HCT116 (cell line): ENCODE data around the gene AUTS2. TPM values are rescaled to one million over a fixed set of nuclear protein-coding genes. Genes with fewer than 3 reads are reported as not detected.

ENCODE experiments used
- ATAC-seq: fragments of 200-7000 bp; cut with Tn5 transposase; 2 replicates; pipeline ENCODE4 v1.9.1; 2020; ENCODE audit warnings: mild to moderate bottlenecking, moderate library complexity
- BruUV-seq: library from RNA; stranded (reverse); fragments of 400-500 nt; replicated peaks from 2 replicates; lab custom pipeline; 2021; lab: Mats Ljungman, UMichigan
- CTCF ChIA-PET: fragments of 300-600 bp; sonication (Branson Sonifier 250); formaldehyde crosslinking; loops from one replicate; lab custom pipeline; 2021; ENCODE audit warnings: antibody characterized with exemption; lab: Charles Lee
- POLR2A ChIA-PET: fragments of 300-600, 350-600 bp; sonication (Branson Sonifier 250); formaldehyde crosslinking; loops from one replicate; lab custom pipeline; 2021; ENCODE audit warnings: antibody characterized with exemption; lab: Charles Lee
- RAD21 ChIA-PET, 2 experiments: fragments of 300-600 bp; sonication (Branson Sonifier 250); formaldehyde crosslinking; loops; one replicate each; lab custom pipeline; 2023; ENCODE audit warnings: low total read pairs in 2 of 2; ENCODE audit not compliant: uncharacterized antibody in 2 of 2, unreplicated experiment in 2 of 2, low non-redundant PET in 1 of 2; lab: Charles Lee
- DNase-seq: peaks from one replicate; pipeline ENCODE4 v3.0.0-alpha.2; 2010; ENCODE audit warnings: low read depth, low spot score
- H2AFZ ChIP-seq: fragments of 200-600 bp; shearing (Covaris generic), sonication (generic); 2 replicates; pipeline ENCODE4 v1.6.1; 2017; ENCODE audit warnings: low read depth, mixed run types, mixed read lengths, antibody characterized with exemption, low read length; ENCODE audit not compliant: poor library complexity, severe bottlenecking
- H3K27ac ChIP-seq: 2 replicates; pipeline ENCODE4 v1.5.1; 2012; ENCODE audit warnings: low read depth, low read length
- H3K27me3 ChIP-seq: fragments of 200-600 bp; sonication (generic); 2 replicates; pipeline ENCODE4 v1.6.1; 2016; ENCODE audit warnings: mixed run types, low read length, mixed read lengths; ENCODE audit not compliant: insufficient read depth
- H3K36me3 ChIP-seq, 2 experiments: fragments of 200-500 bp in 1 of 2; fragments of 200-600 bp in 1 of 2; sonication (Bioruptor generic) in 1 of 2; sonication (generic) in 1 of 2; 2 replicates each; pipeline versions ENCODE4 v1.5.1 to v1.6.1; 2014 to 2016; ENCODE audit warnings: low read length in 2 of 2, inconsistent platforms in 1 of 2, mixed read lengths in 1 of 2, mixed run types in 1 of 2; ENCODE audit not compliant: insufficient read depth in 2 of 2, control insufficient read depth in 1 of 2
- H3K4me1 ChIP-seq, 2 experiments: fragments of 200-600 bp in 1 of 2; sonication (generic) in 1 of 2; 2 replicates each; pipeline versions ENCODE4 v1.5.1 to v1.6.1; 2012 to 2017; ENCODE audit warnings: low read length in 2 of 2, inconsistent platforms in 1 of 2, mild to moderate bottlenecking in 1 of 2, mixed read lengths in 1 of 2, mixed run types in 1 of 2, moderate library complexity in 1 of 2; ENCODE audit not compliant: insufficient read depth in 2 of 2, control insufficient read depth in 1 of 2
- H3K4me2 ChIP-seq: fragments of 200-600 bp; sonication (generic); 2 replicates; pipeline ENCODE4 v1.6.1; 2017; ENCODE audit warnings: mixed run types, low read length, mixed read lengths
- H3K4me3 ChIP-seq, 2 experiments: fragments of 200-600 bp in 1 of 2; sonication (generic) in 1 of 2; replicated peaks in 1 of 2; 2 replicates each; pipeline ENCODE4 v1.5.1; 2011 to 2016; ENCODE audit warnings: low read length in 2 of 2, control low read depth in 1 of 2, low read depth in 1 of 2, mild to moderate bottlenecking in 1 of 2, mixed read lengths in 1 of 2, mixed run types in 1 of 2
- H3K79me2 ChIP-seq: fragments of 200-600 bp; sonication (generic); 2 replicates; pipeline ENCODE4 v1.6.1; 2017; ENCODE audit warnings: mild to moderate bottlenecking, mixed run types, low read length, moderate library complexity, mixed read lengths; ENCODE audit not compliant: insufficient read depth
- H3K9ac ChIP-seq: fragments of 200-600 bp; sonication (generic); 2 replicates; pipeline ENCODE4 v1.6.1; 2016; ENCODE audit warnings: low read length, mixed read lengths
- H3K9me2 ChIP-seq: fragments of 200-600 bp; sonication (generic), shearing (Covaris generic); 2 replicates; pipeline ENCODE4 v1.6.1; 2017; ENCODE audit warnings: mixed run types, mild to moderate bottlenecking, moderate library complexity; ENCODE audit not compliant: insufficient read depth
- H3K9me3 ChIP-seq, 2 experiments: fragments of 200-500 bp in 1 of 2; fragments of 200-600 bp in 1 of 2; sonication (Bioruptor generic) in 1 of 2; sonication (generic) in 1 of 2; 2 replicates each; pipeline ENCODE4 v1.6.1; 2014 to 2017; ENCODE audit warnings: low read length in 2 of 2, mixed read lengths in 2 of 2, inconsistent platforms in 1 of 2, low read depth in 1 of 2, mild to moderate bottlenecking in 1 of 2, mixed run types in 1 of 2, moderate library complexity in 1 of 2; ENCODE audit not compliant: control insufficient read depth in 1 of 2, insufficient read depth in 1 of 2
- H4K20me1 ChIP-seq: fragments of 200-600 bp; sonication (generic), shearing (Covaris generic); 2 replicates; pipeline ENCODE4 v1.6.1; 2017; ENCODE audit warnings: mixed run types, mild to moderate bottlenecking, moderate library complexity; ENCODE audit not compliant: insufficient read depth
- ELF1 ChIP-seq: IDR thresholded peaks from 2 replicates; pipeline ENCODE4 v1.6.1; 2012; ENCODE audit warnings: low read depth, borderline replicate concordance
- REST ChIP-seq: IDR thresholded peaks from 2 replicates; pipeline ENCODE4 v1.6.1; 2012; ENCODE audit warnings: low read depth
- ZFX ChIP-seq: fragments of 450-650 bp; IDR thresholded peaks from 2 replicates; pipeline ENCODE4 v1.6.1; 2017
- intact Hi-C: fragments of 100-400 bp; cut with micrococcal nuclease; formaldehyde crosslinking; loops from 2 replicates; pipeline ENCODE4 v1.10.0; 2022
- total RNA-seq: library from RNA; stranded (reverse); gene quantifications from one replicate; pipeline ENCODE4 v1.2.1, GENCODE V29; 2021; ENCODE audit not compliant: unreplicated experiment
- TF ChIP-seq, protein P1 (sequence below), 3 experiments: fragments of 200-600 bp in 1 of 3; sonication (generic) in 1 of 3; IDR thresholded peaks in 2 of 3; conservative IDR thresholded peaks in 1 of 3; 2 replicates each; pipeline ENCODE4 v1.5.1; 2012 to 2017; ENCODE audit warnings: low read depth in 2 of 3, low read length in 2 of 3, antibody characterized with exemption in 1 of 3, borderline replicate concordance in 1 of 3, control low read depth in 1 of 3, mild to moderate bottlenecking in 1 of 3, mixed read lengths in 1 of 3, mixed run types in 1 of 3, moderate library complexity in 1 of 3; ENCODE audit not compliant: insufficient read depth in 1 of 3
- TF ChIP-seq, protein P2 (sequence below): IDR thresholded peaks from 2 replicates; pipeline ENCODE4 v1.6.1; 2012

Gene AUTS2
- total RNA-seq, 1 experiment from 2014 or later = 0.93 TPM

- ChIA-PET RAD21 (no interaction called here), CTCF (no interaction called here), POLR2A (no interaction called here)
- BruUV-seq = no TSS peak
- TF ChIP-seq, protein P1, sequence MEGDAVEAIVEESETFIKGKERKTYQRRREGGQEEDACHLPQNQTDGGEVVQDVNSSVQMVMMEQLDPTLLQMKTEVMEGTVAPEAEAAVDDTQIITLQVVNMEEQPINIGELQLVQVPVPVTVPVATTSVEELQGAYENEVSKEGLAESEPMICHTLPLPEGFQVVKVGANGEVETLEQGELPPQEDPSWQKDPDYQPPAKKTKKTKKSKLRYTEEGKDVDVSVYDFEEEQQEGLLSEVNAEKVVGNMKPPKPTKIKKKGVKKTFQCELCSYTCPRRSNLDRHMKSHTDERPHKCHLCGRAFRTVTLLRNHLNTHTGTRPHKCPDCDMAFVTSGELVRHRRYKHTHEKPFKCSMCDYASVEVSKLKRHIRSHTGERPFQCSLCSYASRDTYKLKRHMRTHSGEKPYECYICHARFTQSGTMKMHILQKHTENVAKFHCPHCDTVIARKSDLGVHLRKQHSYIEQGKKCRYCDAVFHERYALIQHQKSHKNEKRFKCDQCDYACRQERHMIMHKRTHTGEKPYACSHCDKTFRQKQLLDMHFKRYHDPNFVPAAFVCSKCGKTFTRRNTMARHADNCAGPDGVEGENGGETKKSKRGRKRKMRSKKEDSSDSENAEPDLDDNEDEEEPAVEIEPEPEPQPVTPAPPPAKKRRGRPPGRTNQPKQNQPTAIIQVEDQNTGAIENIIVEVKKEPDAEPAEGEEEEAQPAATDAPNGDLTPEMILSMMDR (IDR thresholded peaks at IDR 0.05 in 2 of 3, conservative IDR thresholded peaks at IDR 0.05 in 1 of 3; ENCODE audit: borderline replicate concordance in 1 of 3, insufficient read depth in 1 of 3, low read depth in 2 of 3, low read length in 2 of 3) = no peak
- TF ChIP-seq ZFX (no peak), ELF1 (no peak), REST (no peak)
- TF ChIP-seq, protein P2, sequence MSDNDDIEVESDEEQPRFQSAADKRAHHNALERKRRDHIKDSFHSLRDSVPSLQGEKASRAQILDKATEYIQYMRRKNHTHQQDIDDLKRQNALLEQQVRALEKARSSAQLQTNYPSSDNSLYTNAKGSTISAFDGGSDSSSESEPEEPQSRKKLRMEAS = no peak
- Histone ChIP-seq H3K9ac (no peak overlapping the region), H3K4me3 (no peak overlapping the region), H4K20me1 (no peaks in the 10 kb centered on the region), H3K4me2 (no peak overlapping the region), H3K27ac (no peak overlapping the region), H3K9me3 (peaks cover 6 to 24% of the 10 kb centered on the region in 2 experiments; a peak in 2 of 4 replicates), H3K4me1 (no peaks in the 10 kb centered on the region), H3K9me2 (no peaks in the 10 kb centered on the region), H3K27me3 (no peaks in the 10 kb centered on the region), H3K79me2 (no peaks in the 10 kb centered on the region), H2AFZ (no peak overlapping the region), H3K36me3 (no peaks in the 10 kb centered on the region)
- ATAC-seq = no peak
- no peak for DNase-seq
- intact Hi-C loops = no loop called here
Observed at GRCh38 chr7:70659263-70659662, 1061.0 kb downstream of the AUTS2 start.
